HepG2 (cell line): ENCODE measurements around the gene ADGRG6. TPM values are rescaled to one million over a fixed set of nuclear protein-coding genes. Genes with fewer than 3 reads are reported as not detected.

Experiments used
- ATAC-seq: fragments of 200-7000 bp; cut with Tn5 transposase; 3 replicates; pipeline ENCODE4 v1.9.1; 2020; ENCODE audit warnings: mild to moderate bottlenecking, moderate library complexity
- BruUV-seq: library from RNA; stranded (reverse); fragments of 400-500 nt; replicated peaks from 2 replicates; lab custom pipeline; 2021; lab: Mats Ljungman, UMichigan
- CTCF ChIA-PET: fragments of 300-600 bp; formaldehyde crosslinking; extraction: SDS; loops from one replicate; lab custom pipeline; 2021; ENCODE audit warnings: low total read pairs, inconsistent platforms, low intra/inter-chr PET ratio; lab: Yijun Ruan, JAX
- POLR2A ChIA-PET: fragments of 350-600 bp; sonication (Branson Sonifier 250); formaldehyde crosslinking; loops from one replicate; lab custom pipeline; 2020; ENCODE audit warnings: antibody characterized with exemption, inconsistent platforms; lab: Yijun Ruan, JAX
- DNase-seq: peaks from one replicate; pipeline ENCODE4 v3.0.0-alpha.2; 2015; ENCODE audit warnings: low spot score
- FAIRE-seq: peaks from 3 replicates; lab custom pipeline; 2011; peaks lifted over from hg19 to GRCh38; lab: Jason Lieb, UNC
- H2AFZ ChIP-seq: one replicate; pipeline ENCODE4 v1.6.1; 2011; ENCODE audit warnings: low read length, inconsistent platforms
- H3K27ac ChIP-seq: fragments of 300-600 bp; 3 replicates; pipeline ENCODE4 v1.8.0; 2011; ENCODE audit warnings: mixed run types, mild to moderate bottlenecking, mixed read lengths, low read length, inconsistent platforms; ENCODE audit not compliant: insufficient read depth; ENCODE audit errors: extremely low read length
- H3K27me3 ChIP-seq, 2 experiments: fragments of 200-600 bp in 1 of 2; 2 replicates in 1 of 2; 3 replicates in 1 of 2; pipeline versions ENCODE4 v1.6.0 to v1.8.0; 2011; ENCODE audit warnings: low read length in 2 of 2, mild to moderate bottlenecking in 2 of 2, moderate library complexity in 2 of 2, inconsistent platforms in 1 of 2; ENCODE audit not compliant: insufficient read depth in 2 of 2, control insufficient read depth in 1 of 2
- H3K36me3 ChIP-seq, 2 experiments: fragments of 200-600 bp in 1 of 2; replicated peaks in 1 of 2; 2 replicates in 1 of 2; 3 replicates in 1 of 2; pipeline versions ENCODE4 v1.5.1 to v1.8.0; 2011; ENCODE audit warnings: low read length in 2 of 2, inconsistent platforms in 1 of 2; ENCODE audit not compliant: insufficient read depth in 2 of 2, control insufficient read depth in 1 of 2
- H3K4me1 ChIP-seq: 2 replicates; pipeline ENCODE4 v1.5.1; 2012; ENCODE audit warnings: low read length, inconsistent platforms; ENCODE audit not compliant: insufficient read depth
- H3K4me2 ChIP-seq: 2 replicates; pipeline ENCODE4 v1.6.0; 2011; ENCODE audit warnings: low read depth, low read length, inconsistent platforms
- H3K4me3 ChIP-seq, 3 experiments: fragments of 200-600 bp in 1 of 3; sonication (generic), shearing (Covaris generic) in 1 of 3; replicated peaks in 1 of 3; 2 replicates each; pipeline ENCODE4 v1.5.1; 2011 to 2016; ENCODE audit warnings: low read length in 3 of 3, inconsistent platforms in 2 of 3, low read depth in 2 of 3, mild to moderate bottlenecking in 2 of 3, control low read depth in 1 of 3, mixed read lengths in 1 of 3; ENCODE audit not compliant: insufficient read depth in 1 of 3
- H3K79me2 ChIP-seq: one replicate; pipeline ENCODE4 v1.6.1; 2011; ENCODE audit warnings: low read length, inconsistent platforms; ENCODE audit not compliant: insufficient read depth
- H3K9ac ChIP-seq: 2 replicates; pipeline ENCODE4 v1.6.0; 2011; ENCODE audit warnings: mild to moderate bottlenecking, low read depth, low read length, inconsistent platforms; ENCODE audit not compliant: insufficient read depth
- H3K9me3 ChIP-seq: 2 replicates; pipeline ENCODE4 v1.5.1; 2012; ENCODE audit warnings: mild to moderate bottlenecking, low read length
- H4K20me1 ChIP-seq: 2 replicates; pipeline ENCODE4 v1.6.0; 2011; ENCODE audit warnings: inconsistent platforms, mild to moderate bottlenecking, low read length, moderate library complexity; ENCODE audit not compliant: insufficient read depth
- AFF4 ChIP-seq: sonication (generic); formaldehyde crosslinking; IDR thresholded peaks from 2 replicates; pipeline ENCODE4 v1.4.0; 2020; ENCODE audit warnings: missing genetic modification reagents
- EP300 ChIP-seq, 3 experiments: sonication (generic) in 1 of 3; formaldehyde crosslinking in 1 of 3; IDR thresholded peaks; 2 replicates each; pipeline versions ENCODE4 v1.5.1 to v1.6.1; 2011 to 2020; ENCODE audit warnings: low read depth in 2 of 3, low read length in 2 of 3, borderline replicate concordance in 1 of 3, improper control_type of control experiment in 1 of 3, mild to moderate bottlenecking in 1 of 3, missing genetic modification reagents in 1 of 3, moderate library complexity in 1 of 3
- FOXC1 ChIP-seq: sonication (generic); formaldehyde crosslinking; IDR thresholded peaks from 2 replicates; pipeline ENCODE4 v1.8.0; 2022; ENCODE audit warnings: mild to moderate bottlenecking, missing genetic modification reagents, borderline replicate concordance
- HDAC6 ChIP-seq: fragments of 200-600 bp; sonication (generic); IDR thresholded peaks from 2 replicates; pipeline ENCODE4 v1.7.0; 2017; ENCODE audit warnings: mild to moderate bottlenecking, antibody characterized with exemption, low read length, low read depth
- MTA3 ChIP-seq: sonication (generic); formaldehyde crosslinking; IDR thresholded peaks from 2 replicates; pipeline ENCODE4 v1.4.0; 2020; ENCODE audit warnings: missing genetic modification reagents
- NRL ChIP-seq: sonication (generic); formaldehyde crosslinking; IDR thresholded peaks from 2 replicates; pipeline ENCODE4 v1.5.0; 2020; ENCODE audit warnings: missing genetic modification reagents, mild to moderate bottlenecking, moderate library complexity, borderline replicate concordance
- PAXIP1 ChIP-seq: sonication (generic); formaldehyde crosslinking; conservative IDR thresholded peaks from 2 replicates; pipeline ENCODE4 v1.4.0; 2020; ENCODE audit warnings: mild to moderate bottlenecking, missing genetic modification reagents, moderate library complexity
- TGIF2 ChIP-seq: IDR thresholded peaks from 2 replicates; pipeline ENCODE4 v1.6.1; 2016; ENCODE audit warnings: control low read depth, missing compliant biosample characterization
- ZBTB14 ChIP-seq: sonication (generic); formaldehyde crosslinking; IDR thresholded peaks from 2 replicates; pipeline ENCODE4 v1.4.0; 2020; ENCODE audit warnings: missing genetic modification reagents
- ZNF160 ChIP-seq: sonication (generic); formaldehyde crosslinking; IDR thresholded peaks from 2 replicates; pipeline ENCODE4 v1.8.0; 2022; ENCODE audit warnings: mild to moderate bottlenecking, inconsistent platforms, missing genetic modification reagents
- ZNF367 ChIP-seq: sonication (generic); formaldehyde crosslinking; IDR thresholded peaks from 2 replicates; pipeline ENCODE4 v1.4.0; 2020; ENCODE audit warnings: missing genetic modification reagents, borderline replicate concordance
- ZNF616 ChIP-seq: sonication (generic); formaldehyde crosslinking; IDR thresholded peaks from 2 replicates; pipeline ENCODE4 v1.5.0; 2020; ENCODE audit warnings: low read depth, mild to moderate bottlenecking, missing genetic modification reagents
- ZNF704 ChIP-seq: sonication (generic); formaldehyde crosslinking; IDR thresholded peaks from 2 replicates; pipeline ENCODE4 v1.8.1; 2023; ENCODE audit warnings: mild to moderate bottlenecking, inconsistent platforms, moderate library complexity, missing genetic modification reagents, borderline replicate concordance
- ZNF747 ChIP-seq: sonication (generic); formaldehyde crosslinking; IDR thresholded peaks from 2 replicates; pipeline ENCODE4 v1.8.1; 2023; ENCODE audit warnings: missing genetic modification reagents, mild to moderate bottlenecking, borderline replicate concordance
- WGBS: methylation state at CpG from one replicate; pipeline ENCODE4 v1.1.6; 2017; ENCODE audit warnings: low lambda C conversion rate; 5-methylcytosine and 5-hydroxymethylcytosine counted together
- in situ Hi-C: cut with HindIII; loops from 2 replicates; pipeline ENCODE4 v1.10.0; 2017; ENCODE audit warnings: low pct_unique_long_range_greater_than_20kb; ENCODE audit not compliant: extremely low pct_ligation_motif_present
- intact Hi-C: fragments of 100-400 bp; cut with micrococcal nuclease; formaldehyde crosslinking; loops from one replicate; pipeline ENCODE4 v1.10.0; 2022; ENCODE audit not compliant: unreplicated experiment
- polyA plus RNA-seq, 8 experiments: library from polyadenylated mRNA; depleted of rRNA in 3 of 8; stranded (reverse) in 7 of 8; unstranded in 1 of 8; fragments of >200 nt; fragmentation: Illumina TruSeq in 4 of 8; extraction: Trizol in 4 of 8; gene quantifications; 2 replicates each; pipeline versions ENCODE4 v1.2.1 to v1.2.3, GENCODE V29; 2011 to 2016; ENCODE audit warnings: low read depth in 4 of 8, missing spikeins in 1 of 8, mixed read lengths in 1 of 8; ENCODE audit not compliant: insufficient read depth in 1 of 8
- total RNA-seq, 5 experiments: library from RNA; depleted of rRNA; stranded (reverse); fragments of >200 nt; fragmentation: Illumina TruSeq; extraction: Trizol; gene quantifications; 2 replicates each; pipeline ENCODE4 v1.2.3, GENCODE V29; 2016; ENCODE audit warnings: low read depth in 1 of 5

The ADGRG6 gene
- total and polyA plus RNA-seq, 2 of the 13 experiments (the other 11 are each of a cell fraction or from before 2014, with no cell fraction given): 129 to 249 TPM

GRCh38 chr6:142276256-142276655, 25.6 kb upstream of the ADGRG6 start:
- no peak for DNase-seq
- ChIA-PET POLR2A (interaction anchor here (1.2 kb wide), 1 partner anchor 26 kb away, joined by 3 read pairs; the partner anchor contains the start of gene ADGRG6), CTCF (no interaction called here)
- Histone ChIP-seq H3K9ac (no peak overlapping the region), H3K4me2 (no peak overlapping the region), H3K4me1 (peaks cover 34% of the 10 kb centered on the region), H4K20me1 (no peaks in the 10 kb centered on the region), H3K27ac (no peak overlapping the region), H3K36me3 (no peaks in the 10 kb centered on the region), H3K27me3 (no peaks in the 10 kb centered on the region), H2AFZ (no peak overlapping the region), H3K4me3 (no peak overlapping the region), H3K79me2 (no peaks in the 10 kb centered on the region), H3K9me3 (peaks cover 8% of the 10 kb centered on the region; the same call in 1 of the 2 replicates)
- BruUV-seq: no TSS peak
- in situ Hi-C loops (no loop called here), intact Hi-C loops (no loop called here)
- no peak for ATAC-seq
- WGBS: 93% methylated on average over 1 of the region's 1 CpG
- no peak for FAIRE-seq
- no peak for TF ChIP-seq HDAC6
- TF ChIP-seq ZNF747 (CRISPR knock-in tag): no peak
- TF ChIP-seq EP300 (IDR thresholded peaks at IDR 0.05; ENCODE audit: low read depth in 2 of 2, low read length in 2 of 2): no peak
- no peak for TF ChIP-seq EP300 (CRISPR knock-in tag; IDR thresholded peaks at IDR 0.05; ENCODE audit: borderline replicate concordance)
- no peak for TF ChIP-seq ZNF367 (CRISPR knock-in tag)
- TF ChIP-seq AFF4: no peak
- no peak for TF ChIP-seq ZNF616
- TF ChIP-seq ZNF704: no peak
- no peak for TF ChIP-seq FOXC1 (CRISPR knock-in tag)
- no peak for TF ChIP-seq ZBTB14 (CRISPR knock-in tag)
- TF ChIP-seq NRL: no peak
- TF ChIP-seq ZNF160 (CRISPR knock-in tag): no peak
- TF ChIP-seq TGIF2 (CRISPR knock-in tag): no peak
- TF ChIP-seq PAXIP1 (CRISPR knock-in tag): no peak
- no peak for TF ChIP-seq MTA3
